ENCODE results near the gene GPSM3.

GRCh38 chr6:32213649-32214048, 21.2 kb upstream of the GPSM3 start:
- TF ChIP-seq, protein P1, sequence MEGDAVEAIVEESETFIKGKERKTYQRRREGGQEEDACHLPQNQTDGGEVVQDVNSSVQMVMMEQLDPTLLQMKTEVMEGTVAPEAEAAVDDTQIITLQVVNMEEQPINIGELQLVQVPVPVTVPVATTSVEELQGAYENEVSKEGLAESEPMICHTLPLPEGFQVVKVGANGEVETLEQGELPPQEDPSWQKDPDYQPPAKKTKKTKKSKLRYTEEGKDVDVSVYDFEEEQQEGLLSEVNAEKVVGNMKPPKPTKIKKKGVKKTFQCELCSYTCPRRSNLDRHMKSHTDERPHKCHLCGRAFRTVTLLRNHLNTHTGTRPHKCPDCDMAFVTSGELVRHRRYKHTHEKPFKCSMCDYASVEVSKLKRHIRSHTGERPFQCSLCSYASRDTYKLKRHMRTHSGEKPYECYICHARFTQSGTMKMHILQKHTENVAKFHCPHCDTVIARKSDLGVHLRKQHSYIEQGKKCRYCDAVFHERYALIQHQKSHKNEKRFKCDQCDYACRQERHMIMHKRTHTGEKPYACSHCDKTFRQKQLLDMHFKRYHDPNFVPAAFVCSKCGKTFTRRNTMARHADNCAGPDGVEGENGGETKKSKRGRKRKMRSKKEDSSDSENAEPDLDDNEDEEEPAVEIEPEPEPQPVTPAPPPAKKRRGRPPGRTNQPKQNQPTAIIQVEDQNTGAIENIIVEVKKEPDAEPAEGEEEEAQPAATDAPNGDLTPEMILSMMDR (IDR thresholded peaks at IDR 0.05), result no peak
- TF ChIP-seq POLR2AphosphoS5 (IDR thresholded peaks at IDR 0.05; ENCODE audit: low read depth, low read length) (no peak), REST (IDR thresholded peaks at IDR 0.05; ENCODE audit: insufficient read depth in 1 of 2, low read depth in 2 of 2, low read length in 1 of 2) (no peak), TCF7L2 (IDR thresholded peaks at IDR 0.05; ENCODE audit: low read depth, low read length) (no peak), SIN3A (IDR thresholded peaks at IDR 0.05; ENCODE audit: borderline replicate concordance, insufficient read depth, low read depth, low read length) (no peak)

All from Panc1 (cell line).